Measurements from ENCODE around the gene TENM4. TPM values are rescaled to one million over a fixed set of nuclear protein-coding genes. Genes with fewer than 3 reads are reported as not detected.
A peak's percentile ranks its signal among the peaks of the same experiment; 100 is the strongest.

The TENM4 gene
- total RNA-seq, 1 experiment from 2014 or later, result 25.0 TPM

- Mint-ChIP-seq H3K27me3 (ENCODE audit: low read depth) (peaks cover 60% of the 10 kb centered on the region), H3K4me1 (peaks cover 31% of the 10 kb centered on the region), H3K9me3 (0 out of 2 replicates have a peak, but pooled peaks cover 6% of the 10 kb centered on the region), H3K27ac (no peak overlapping the region), H3K36me3 (no peaks in the 10 kb centered on the region), H3K4me3 (peak overlapping the region; percentile 81)
- 0 out of 2 replicates have a peak, but pooled peaks have one; percentile 33 for TF ChIP-seq ZNF138 (CRISPR knock-in tag; conservative IDR thresholded peaks at IDR 0.05)
- TF ChIP-seq MXD4 (CRISPR knock-in tag; IDR thresholded peaks at IDR 0.05; ENCODE audit: borderline replicate concordance), result no peak
- no peak for TF ChIP-seq ZNF263 (CRISPR knock-in tag; IDR thresholded peaks at IDR 0.05; ENCODE audit: low read depth)
- ChIA-PET CTCF (interaction anchor here (0.6 to 5.2 kb wide), 6 partner anchors 9 to 169 kb away, joined by 3 to 42 read pairs (median 8); no protein-coding TSS in a partner anchor), POLR2A (interaction anchor here (0.5 to 1.2 kb wide), 3 partner anchors 9 to 155 kb away, joined by 3 read pairs; no protein-coding TSS in a partner anchor)
- DNase-seq (ENCODE audit: low spot score) (no peak), ATAC-seq (0 out of 2 replicates have a peak, but pooled peaks have one; percentile 2)
These were observed 638 bp upstream of the TENM4 start for GRCh38 chr11:79441461-79441875.

GRCh38 chr11:79439886-79440570 lies 802 bp downstream of the TENM4 start:
- Mint-ChIP-seq H3K9me3 (0 out of 2 replicates have a peak, but pooled peaks cover 6% of the 10 kb centered on the region), H3K27ac (no peak overlapping the region), H3K4me1 (peaks cover 36% of the 10 kb centered on the region), H3K27me3 (ENCODE audit: low read depth) (peaks cover 74% of the 10 kb centered on the region), H3K4me3 (peak overlapping the region; percentile 86), H3K36me3 (no peaks in the 10 kb centered on the region)
- peak; percentile 4 for ATAC-seq
- TF ChIP-seq EMX1 (CRISPR knock-in tag; IDR thresholded peaks at IDR 0.05) (no peak), HMGXB4 (CRISPR knock-in tag; IDR thresholded peaks at IDR 0.05) (peak; percentile 57; the same call in 1 of the 2 replicates), KAT7 (CRISPR knock-in tag; IDR thresholded peaks at IDR 0.05; ENCODE audit: borderline replicate concordance) (peak; percentile 81; the same call in 1 of the 2 replicates), ETV6 (CRISPR knock-in tag; IDR thresholded peaks at IDR 0.05) (no peak), RELA (CRISPR knock-in tag; IDR thresholded peaks at IDR 0.05; ENCODE audit: borderline replicate concordance) (0 out of 2 replicates have a peak, but pooled peaks have one; percentile 19), ARID4B (CRISPR knock-in tag; IDR thresholded peaks at IDR 0.05; ENCODE audit: borderline replicate concordance) (peak; percentile 51; the same call in 1 of the 2 replicates), SP1 (CRISPR knock-in tag; conservative IDR thresholded peaks at IDR 0.05) (0 out of 2 replicates have a peak, but pooled peaks have one; percentile 22), E2F1 (CRISPR knock-in tag; IDR thresholded peaks at IDR 0.05) (no peak)
- TF ChIP-seq, protein P1, sequence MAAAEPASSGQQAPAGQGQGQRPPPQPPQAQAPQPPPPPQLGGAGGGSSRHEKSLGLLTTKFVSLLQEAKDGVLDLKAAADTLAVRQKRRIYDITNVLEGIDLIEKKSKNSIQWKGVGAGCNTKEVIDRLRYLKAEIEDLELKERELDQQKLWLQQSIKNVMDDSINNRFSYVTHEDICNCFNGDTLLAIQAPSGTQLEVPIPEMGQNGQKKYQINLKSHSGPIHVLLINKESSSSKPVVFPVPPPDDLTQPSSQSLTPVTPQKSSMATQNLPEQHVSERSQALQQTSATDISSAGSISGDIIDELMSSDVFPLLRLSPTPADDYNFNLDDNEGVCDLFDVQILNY (CRISPR knock-in tag; IDR thresholded peaks at IDR 0.05), result 0 out of 2 replicates have a peak, but pooled peaks have one; percentile 32
- DNase-seq (ENCODE audit: low spot score), result peak; percentile 46
- ChIA-PET POLR2A (interaction anchor here (1.0 to 2.8 kb wide), 3 partner anchors 39 to 254 kb away, joined by 3 to 14 read pairs (median 5); no protein-coding TSS in a partner anchor), CTCF (interaction anchor here (0.6 to 5.2 kb wide), 19 partner anchors 8 to 213 kb away, joined by 3 to 42 read pairs (median 4); no protein-coding TSS in a partner anchor)

Measured in WTC11 (cell line).